A673 (cell line): Measurements from ENCODE around the gene PNRC2. TPM values are rescaled to one million over a fixed set of nuclear protein-coding genes. Genes with fewer than 3 reads are reported as not detected.
"Not testable (repeated sequence)": the region's sequence is repeated elsewhere in the genome, so short reads cannot be mapped to it uniquely, and the experiment has no call there.

Experiments used
- BruUV-seq: library from RNA; stranded (reverse); fragments of 400-500 nt; replicated peaks from 2 replicates; lab custom pipeline; 2021; lab: Mats Ljungman, UMichigan
- CTCF ChIA-PET: fragments of 300-600 bp; sonication (Branson Sonifier 250); formaldehyde crosslinking; loops from one replicate; lab custom pipeline; 2022; ENCODE audit warnings: antibody characterized with exemption; lab: Charles Lee
- POLR2A ChIA-PET: fragments of 300-600 bp; sonication (Branson Sonifier 250); formaldehyde crosslinking; loops from one replicate; lab custom pipeline; 2022; ENCODE audit warnings: antibody characterized with exemption; ENCODE audit not compliant: low non-redundant PET; lab: Charles Lee
- DNase-seq: peaks from one replicate; pipeline ENCODE4 v3.0.0-alpha.2; 2015; ENCODE audit warnings: low spot score
- H3K27ac ChIP-seq: fragments of 200-600 bp; sonication (generic); 2 replicates; pipeline ENCODE4 v1.5.1; 2016; ENCODE audit warnings: mixed run types, low read depth, mild to moderate bottlenecking, mixed read lengths, antibody characterized with exemption, low read length; ENCODE audit not compliant: poor library complexity, severe bottlenecking
- H3K27me3 ChIP-seq: fragments of 200-600 bp; sonication (generic); replicated peaks from 2 replicates; pipeline ENCODE4 v1.6.1; 2017; ENCODE audit warnings: mixed run types, low read depth, mild to moderate bottlenecking, mixed read lengths, antibody characterized with exemption, low read length; ENCODE audit not compliant: insufficient read depth, poor library complexity
- H3K36me3 ChIP-seq: fragments of 200-600 bp; sonication (generic); 2 replicates; pipeline ENCODE4 v1.6.1; 2016; ENCODE audit warnings: mixed run types, mild to moderate bottlenecking, mixed read lengths, antibody characterized with exemption, low read length; ENCODE audit not compliant: insufficient read depth, poor library complexity, severe bottlenecking
- H3K4me1 ChIP-seq: fragments of 200-600 bp; sonication (generic); 2 replicates; pipeline ENCODE4 v1.6.1; 2017; ENCODE audit warnings: mixed run types, mild to moderate bottlenecking, mixed read lengths, antibody characterized with exemption, low read length; ENCODE audit not compliant: insufficient read depth, poor library complexity, severe bottlenecking
- H3K4me3 ChIP-seq: fragments of 200-600 bp; sonication (generic); 2 replicates; pipeline ENCODE4 v1.5.1; 2016; ENCODE audit warnings: low read depth, mixed run types, mild to moderate bottlenecking, mixed read lengths, low read length; ENCODE audit not compliant: poor library complexity, severe bottlenecking
- H3K9me3 ChIP-seq: fragments of 200-600 bp; sonication (generic); 2 replicates; pipeline ENCODE4 v1.6.1; 2016; ENCODE audit warnings: mixed run types, low read depth, mild to moderate bottlenecking, mixed read lengths, antibody characterized with exemption, low read length; ENCODE audit not compliant: poor library complexity, severe bottlenecking
- CTCF ChIP-seq: fragments of 300-800, 200-600 bp; sonication (generic); conservative IDR thresholded peaks from 2 replicates; pipeline ENCODE4 v1.5.1; 2017; ENCODE audit warnings: low read depth, mild to moderate bottlenecking, antibody characterized with exemption, low read length, moderate library complexity, mixed read lengths
- EZH2 ChIP-seq: fragments of 200-600 bp; sonication (generic); IDR thresholded peaks from 2 replicates; pipeline ENCODE4 v1.6.1; 2017; ENCODE audit warnings: borderline replicate concordance, low read depth, mild to moderate bottlenecking, mixed read lengths, antibody characterized with exemption, low read length; ENCODE audit not compliant: poor library complexity, severe bottlenecking
- intact Hi-C: fragments of 100-400 bp; cut with micrococcal nuclease; formaldehyde crosslinking; loops from one replicate; pipeline ENCODE4 v1.10.0; 2022; ENCODE audit not compliant: unreplicated experiment
- total RNA-seq: library from RNA; stranded (reverse); gene quantifications from 2 replicates; pipeline ENCODE4 v1.2.3, GENCODE V29; 2021

The PNRC2 gene
- total RNA-seq, 1 experiment from 2014 or later, result 76.2 TPM

- intact Hi-C loops, result no loop called here
- Histone ChIP-seq H3K4me3 (no peak overlapping the region), H3K27me3 (no peaks in the 10 kb centered on the region), H3K9me3 (no peaks in the 10 kb centered on the region), H3K36me3 (no peaks in the 10 kb centered on the region), H3K27ac (no peak overlapping the region), H3K4me1 (peaks cover 17% of the 10 kb centered on the region)
- no TSS peak for BruUV-seq
- POLR2A ChIA-PET, result no interaction called here
- CTCF ChIA-PET, result no interaction called here
- no peak for DNase-seq
- TF ChIP-seq CTCF (no peak), EZH2 (no peak)
Observed at GRCh38 chr1:24004132-24004531, 44.5 kb downstream of the PNRC2 start.

- no peak overlapping the region for H3K4me3 ChIP-seq
- POLR2A ChIA-PET, result interaction anchor here (0.5 kb wide), 1 partner anchor 12 kb away, joined by 3 read pairs; no protein-coding TSS in a partner anchor
- TF ChIP-seq CTCF (no peak), EZH2 (no peak)
- no peak for DNase-seq
- no peaks in the 10 kb centered on the region for H3K27me3 ChIP-seq
- intact Hi-C loops, result no loop called here
- BruUV-seq, result no TSS peak
- H3K4me1 ChIP-seq, result peaks cover 17% of the 10 kb centered on the region
- no peaks in the 10 kb centered on the region for H3K9me3 ChIP-seq
- CTCF ChIA-PET, result interaction anchor here (0.6 kb wide), 1 partner anchor 414 kb away, joined by 8 read pairs; no protein-coding TSS in a partner anchor
- H3K36me3 ChIP-seq, result no peaks in the 10 kb centered on the region
- no peak overlapping the region for H3K27ac ChIP-seq
Observed at GRCh38 chr1:24005163-24005562, 45.5 kb downstream of the PNRC2 start.

GRCh38 chr1:24007079-24007478, 47.5 kb downstream of the PNRC2 start:
- CTCF ChIA-PET, result no interaction called here
- no peak for DNase-seq
- Histone ChIP-seq H3K27ac (no peak overlapping the region), H3K9me3 (no peaks in the 10 kb centered on the region), H3K4me1 (peaks cover 17% of the 10 kb centered on the region), H3K4me3 (no peak overlapping the region), H3K27me3 (no peaks in the 10 kb centered on the region), H3K36me3 (no peaks in the 10 kb centered on the region)
- POLR2A ChIA-PET, result no interaction called here
- no peak for TF ChIP-seq EZH2
- no peak for TF ChIP-seq CTCF
- BruUV-seq, result no TSS peak
- intact Hi-C loops, result no loop called here

GRCh38 chr1:24008574-24009184, 49.1 kb downstream of the PNRC2 start:
- POLR2A ChIA-PET, intact Hi-C loops, H3K27ac ChIP-seq, H3K9me3 ChIP-seq, H3K4me3 ChIP-seq, BruUV-seq, CTCF ChIA-PET, H3K27me3 ChIP-seq, H3K36me3 ChIP-seq: not testable (repeated sequence)
- DNase-seq, result peak; percentile 47
- peaks cover 13% of the 10 kb centered on the region for H3K4me1 ChIP-seq
